K562 (cell line): ENCODE data around the gene CHCHD4. TPM values are rescaled to one million over a fixed set of nuclear protein-coding genes. Genes with fewer than 3 reads are reported as not detected.

ENCODE experiments used
- ATAC-seq: fragments of 200-7000 bp; cut with Tn5 transposase; 3 replicates; pipeline ENCODE4 v1.9.1; 2020; ENCODE audit warnings: moderate library complexity
- BruUV-seq: library from RNA; stranded (reverse); fragments of 400-500 nt; replicated peaks from 2 replicates; lab custom pipeline; 2021; lab: Mats Ljungman, UMichigan
- CTCF ChIA-PET: fragments of 300-600 bp; formaldehyde crosslinking; extraction: SDS; loops from one replicate; lab custom pipeline; 2021; ENCODE audit warnings: low intra/inter-chr PET ratio; lab: Yijun Ruan, JAX
- POLR2A ChIA-PET: fragments of 300-600, 350-650 bp; sonication (Branson Sonifier 250); formaldehyde crosslinking; extraction: SDS; loops from one replicate; lab custom pipeline; 2021; ENCODE audit warnings: antibody characterized with exemption, inconsistent platforms; lab: Yijun Ruan, JAX
- DNase-seq, 4 experiments: peaks; one replicate each; pipeline versions ENCODE4 v3.0.0 to v3.0.0-alpha.2; 2011 to 2018; ENCODE audit warnings: low spot score in 3 of 4, mixed read lengths in 3 of 4; ENCODE audit errors: extremely low read depth in 1 of 4
- FAIRE-seq: peaks from 2 replicates; lab custom pipeline; 2011; peaks lifted over from hg19 to GRCh38; lab: Jason Lieb, UNC
- H2AFZ ChIP-seq: 2 replicates; pipeline ENCODE4 v1.6.0; 2011; ENCODE audit warnings: low read depth, low read length, control low read depth, inconsistent platforms
- H3K27ac ChIP-seq: fragments of 200-600 bp; 3 replicates; pipeline ENCODE4 v1.8.0; 2011; ENCODE audit warnings: low read depth, mild to moderate bottlenecking, control low read depth, inconsistent platforms, low read length, moderate library complexity, mixed read lengths; ENCODE audit errors: extremely low read depth
- H3K27me3 ChIP-seq, 2 experiments: fragments of 300-600 bp in 1 of 2; 2 replicates in 1 of 2; 3 replicates in 1 of 2; pipeline versions ENCODE4 v1.6.0 to v1.8.0; 2011; ENCODE audit warnings: inconsistent platforms in 2 of 2, low read length in 2 of 2, mild to moderate bottlenecking in 1 of 2, mixed read lengths in 1 of 2, moderate library complexity in 1 of 2; ENCODE audit not compliant: control insufficient read depth in 2 of 2, insufficient read depth in 2 of 2
- H3K36me3 ChIP-seq: fragments of 300-600 bp; 3 replicates; pipeline ENCODE4 v1.8.0; 2011; ENCODE audit warnings: mild to moderate bottlenecking, low read length, inconsistent platforms; ENCODE audit not compliant: control insufficient read depth, insufficient read depth
- H3K4me1 ChIP-seq, 2 experiments: fragments of 200-600 bp in 1 of 2; replicated peaks in 1 of 2; 2 replicates in 1 of 2; 3 replicates in 1 of 2; pipeline versions ENCODE4 v1.5.1 to v1.8.0; 2011; ENCODE audit warnings: inconsistent platforms in 2 of 2, low read length in 2 of 2, mild to moderate bottlenecking in 1 of 2, mixed read lengths in 1 of 2, moderate library complexity in 1 of 2; ENCODE audit not compliant: control insufficient read depth in 2 of 2, insufficient read depth in 2 of 2
- H3K4me2 ChIP-seq: 2 replicates; pipeline ENCODE4 v1.6.1; 2011; ENCODE audit warnings: low read length, control low read depth, inconsistent platforms, mixed read lengths; ENCODE audit not compliant: insufficient read depth
- H3K4me3 ChIP-seq: fragments of 200-600 bp; sonication (generic), shearing (Covaris generic); 2 replicates; pipeline ENCODE4 v1.5.1; 2016; ENCODE audit warnings: control low read depth, inconsistent platforms
- H3K79me2 ChIP-seq: fragments of 200-600 bp; 3 replicates; pipeline ENCODE4 v1.8.0; 2011; ENCODE audit warnings: low read length, inconsistent platforms; ENCODE audit not compliant: control insufficient read depth, insufficient read depth
- H3K9ac ChIP-seq, 2 experiments: 2 replicates each; pipeline versions ENCODE4 v1.6.0 to v1.6.1; 2011; ENCODE audit warnings: low read depth in 2 of 2, low read length in 2 of 2, control low read depth in 1 of 2, inconsistent platforms in 1 of 2, mild to moderate bottlenecking in 1 of 2, mixed read lengths in 1 of 2; ENCODE audit not compliant: insufficient read depth in 1 of 2
- H3K9me1 ChIP-seq: one replicate; pipeline ENCODE4 v1.6.0; 2011; ENCODE audit warnings: inconsistent platforms, mild to moderate bottlenecking, low read length, moderate library complexity; ENCODE audit not compliant: control insufficient read depth, insufficient read depth
- H3K9me3 ChIP-seq: replicated peaks from 2 replicates; pipeline ENCODE4 v1.5.1; 2011; ENCODE audit warnings: low read depth, low read length, inconsistent platforms; ENCODE audit not compliant: control insufficient read depth, insufficient read depth
- H4K20me1 ChIP-seq: replicated peaks from 2 replicates; pipeline ENCODE4 v1.6.1; 2011; ENCODE audit warnings: low read length, inconsistent platforms, mixed read lengths; ENCODE audit not compliant: control insufficient read depth, insufficient read depth
- CBFA2T3 ChIP-seq: fragments of 450-650 bp; IDR thresholded peaks from 2 replicates; pipeline ENCODE4 v1.6.1; 2017
- CREB1 ChIP-seq, 2 experiments: sonication (generic) in 1 of 2; formaldehyde crosslinking in 1 of 2; IDR thresholded peaks; 2 replicates each; pipeline versions ENCODE4 v1.6.1 to v1.8.0; 2012 to 2022; ENCODE audit warnings: inconsistent platforms in 1 of 2, mild to moderate bottlenecking in 1 of 2, missing genetic modification reagents in 1 of 2, moderate library complexity in 1 of 2
- CREB5 ChIP-seq: fragments of 250-450 bp; sonication (Bioruptor Pico); IDR thresholded peaks from 2 replicates; pipeline ENCODE4 v1.5.0; 2020; ENCODE audit warnings: mild to moderate bottlenecking
- EHMT2 ChIP-seq: fragments of 450-650 bp; IDR thresholded peaks from 2 replicates; pipeline ENCODE4 v1.6.1; 2018; ENCODE audit warnings: antibody characterized with exemption
- HMBOX1 ChIP-seq: sonication (generic); IDR thresholded peaks from 2 replicates; pipeline ENCODE4 v1.6.1; 2016
- MAX ChIP-seq: sonication (generic); formaldehyde crosslinking; IDR thresholded peaks from 2 replicates; pipeline ENCODE4 v1.9.0; 2022; ENCODE audit warnings: mild to moderate bottlenecking, missing genetic modification reagents
- MCM3 ChIP-seq: fragments of 450-650 bp; IDR thresholded peaks from 2 replicates; pipeline ENCODE4 v1.6.1; 2016
- RBM17 ChIP-seq: fragments of 200-400 bp; formaldehyde crosslinking; IDR thresholded peaks from 2 replicates; pipeline ENCODE4 v1.6.1; 2017; ENCODE audit warnings: low read depth, mild to moderate bottlenecking, low read length, borderline replicate concordance
- SREBF2 ChIP-seq: sonication (generic); formaldehyde crosslinking; IDR thresholded peaks from 2 replicates; pipeline ENCODE4 v1.4.0; 2020; ENCODE audit warnings: mild to moderate bottlenecking, missing genetic modification reagents
- SRSF1 ChIP-seq: fragments of 200-400 bp; formaldehyde crosslinking; IDR thresholded peaks from 2 replicates; pipeline ENCODE4 v1.6.1; 2017; ENCODE audit warnings: mild to moderate bottlenecking, low read depth, low read length, moderate library complexity
- TCF15 ChIP-seq: fragments of 250-450 bp; sonication (Bioruptor Pico); IDR thresholded peaks from 2 replicates; pipeline ENCODE4 v1.8.0; 2022; ENCODE audit warnings: moderate library complexity, mild to moderate bottlenecking, inconsistent platforms
- TFE3 ChIP-seq: fragments of 450-650 bp; formaldehyde crosslinking; IDR thresholded peaks from 2 replicates; pipeline ENCODE4 v1.4.0; 2020; ENCODE audit warnings: mild to moderate bottlenecking, mixed read lengths
- XRCC4 ChIP-seq: IDR thresholded peaks from one replicate; pipeline ENCODE4 v1.6.1; 2011; ENCODE audit not compliant: insufficient read depth, insufficient read length; ENCODE audit errors: extremely low read depth
- ZFPM2 ChIP-seq: fragments of 250-450 bp; sonication (Bioruptor Pico); IDR thresholded peaks from 2 replicates; pipeline ENCODE4 v1.5.1; 2022; ENCODE audit warnings: mild to moderate bottlenecking
- ZNF212 ChIP-seq: fragments of 450-650 bp; formaldehyde crosslinking; IDR thresholded peaks from 2 replicates; pipeline ENCODE4 v1.4.0; 2020; ENCODE audit warnings: mild to moderate bottlenecking
- WGBS: fragments of 100-300 bp; shearing (Covaris generic); methylation state at CpG from one replicate; pipeline ENCODE4 v1.1.6; 2016; ENCODE audit warnings: low coverage, mixed read lengths; ENCODE audit not compliant: insufficient coverage; ENCODE audit errors: missing lambda C conversion rate; 5-methylcytosine and 5-hydroxymethylcytosine counted together
- in situ Hi-C: fragments of 300-500 bp; cut with MboI; formaldehyde crosslinking; loops from 4 replicates; pipeline ENCODE4 v1.15.0; 2018; ENCODE audit warnings: inconsistent platforms, mixed read lengths
- intact Hi-C: fragments of 100-400 bp; cut with micrococcal nuclease; formaldehyde crosslinking; loops from 2 replicates; pipeline ENCODE4 v1.14.2; 2022
- polyA plus RNA-seq, 8 experiments: library from polyadenylated mRNA; depleted of rRNA in 4 of 8; stranded (reverse) in 5 of 8; unstranded in 3 of 8; fragments of >200 nt; fragmentation: Nextera tagmentation in 2 of 8; fragmentation: Illumina TruSeq in 1 of 8; extraction: Ambion mirVana in 2 of 8; extraction: Trizol in 1 of 8; gene quantifications; 2 replicates each; pipeline versions ENCODE4 v1.2.1 to v1.2.3, GENCODE V29; 2011 to 2014; ENCODE audit warnings: inconsistent platforms in 1 of 8, missing spikeins in 1 of 8
- total RNA-seq, 7 experiments: library from RNA; depleted of rRNA in 6 of 7; stranded (reverse); fragments of >200 nt in 6 of 7; fragmentation: Illumina TruSeq in 2 of 7; extraction: Trizol in 2 of 7; gene quantifications; 2 replicates each; pipeline versions ENCODE4 v1.2.1 to v1.2.3, GENCODE V29; 2011 to 2021; ENCODE audit warnings: low replicate concordance in 1 of 7

CHCHD4 gene
- total and polyA plus RNA-seq, 9 of the 15 experiments (the other 6 are each of a cell fraction or from before 2014, with no cell fraction given): 55.4 to 225 (median 77.2) TPM

- no peak for ATAC-seq
- H2AFZ ChIP-seq: no peak overlapping the region
- POLR2A ChIA-PET: interaction anchor here (1.0 to 3.6 kb wide), 2 partner anchors 8 to 11 kb away, joined by 4 to 16 read pairs; no protein-coding TSS in a partner anchor
- CTCF ChIA-PET: no interaction called here
- H3K9ac ChIP-seq: peak overlapping the region in 1 of 2 experiments; percentile 31; a peak in 1 of 4 replicates
- no peak overlapping the region for H3K27ac ChIP-seq
- in situ Hi-C loops: no loop called here
- no peaks in the 10 kb centered on the region for H3K9me1 ChIP-seq
- H3K36me3 ChIP-seq: peaks cover 83% of the 10 kb centered on the region
- no peak overlapping the region for H3K4me3 ChIP-seq
- intact Hi-C loops: no loop called here
- H4K20me1 ChIP-seq: no peaks in the 10 kb centered on the region; the same call in 1 of the 2 replicates
- no peak for FAIRE-seq
- BruUV-seq: no TSS peak
- 96% methylated on average over 5 of the region's 5 CpGs for WGBS
- TF ChIP-seq RBM17 (no peak), TCF15 (CRISPR knock-in tag) (no peak), HMBOX1 (no peak), SRSF1 (no peak), TFE3 (CRISPR knock-in tag) (no peak), MCM3 (no peak), XRCC4 (no peak), CREB1 (IDR thresholded peaks at IDR 0.05) (no peak), CREB1 (CRISPR knock-in tag; IDR thresholded peaks at IDR 0.05) (no peak), ZNF212 (CRISPR knock-in tag) (no peak), CBFA2T3 (no peak), SREBF2 (CRISPR knock-in tag) (no peak), CREB5 (CRISPR knock-in tag) (no peak), EHMT2 (no peak), MAX (CRISPR knock-in tag) (no peak), ZFPM2 (CRISPR knock-in tag) (no peak)
- TF ChIP-seq, all 486 proteins: peak for 0
- DNase-seq: no peak
- H3K4me1 ChIP-seq: no peaks in the 10 kb centered on the region
- H3K4me2 ChIP-seq: no peak overlapping the region
- H3K27me3 ChIP-seq: no peaks in the 10 kb centered on the region
- 0 out of 3 replicates have a peak, but pooled peaks cover 1% of the 10 kb centered on the region for H3K79me2 ChIP-seq
- no peaks in the 10 kb centered on the region for H3K9me3 ChIP-seq
These were observed 9.2 kb upstream of the CHCHD4 start for GRCh38 chr3:14133876-14134275.
